Natural killer cell (primary cell): ENCODE results near the gene DSP. TPM values are rescaled to one million over a fixed set of nuclear protein-coding genes. Genes with fewer than 3 reads are reported as not detected.
A peak's percentile ranks its signal among the peaks of the same experiment; 100 is the strongest.

Experiments
- ATAC-seq, 3 donors: fragments of 150-1000 bp in 2 of 3; fragments of 200-7000 bp in 1 of 3; cut with Tn5 transposase; 1 replicate in 1 of 3; 2 replicates in 2 of 3; pipeline ENCODE4 v1.10.0; 2021; ENCODE audit warnings: mild to moderate bottlenecking in 2 of 3, moderate library complexity in 2 of 3
- DNase-seq, 2 donors: peaks; one replicate each; pipeline versions ENCODE4 v3.0.0 to v3.0.0-alpha.2; 2013 to 2021; ENCODE audit warnings: mixed read lengths in 1 of 2
- H3K27ac ChIP-seq: one replicate; pipeline ENCODE4 v1.5.1; 2013; ENCODE audit warnings: mild to moderate bottlenecking, low read length
- H3K27me3 ChIP-seq: one replicate; pipeline ENCODE4 v1.6.1; 2013; ENCODE audit warnings: low read length; ENCODE audit not compliant: control insufficient read depth, insufficient read depth
- H3K36me3 ChIP-seq: one replicate; pipeline ENCODE4 v1.6.1; 2013; ENCODE audit warnings: low read length; ENCODE audit not compliant: control insufficient read depth, insufficient read depth
- H3K4me1 ChIP-seq: one replicate; pipeline ENCODE4 v1.6.1; 2013; ENCODE audit warnings: low read length; ENCODE audit not compliant: control insufficient read depth, insufficient read depth
- H3K4me3 ChIP-seq: one replicate; pipeline ENCODE4 v1.5.1; 2013; ENCODE audit warnings: low read length
- H3K9me3 ChIP-seq: one replicate; pipeline ENCODE4 v1.6.1; 2013; ENCODE audit warnings: low read length; ENCODE audit not compliant: control insufficient read depth, insufficient read depth
- H3K27ac Mint-ChIP-seq, 2 donors: one replicate each; pipeline ENCODE4 v1.8.0; 2022; ENCODE audit warnings: mild to moderate bottlenecking in 2 of 2, mixed read lengths in 2 of 2, moderate library complexity in 1 of 2
- H3K27me3 Mint-ChIP-seq, 2 donors: one replicate each; pipeline ENCODE4 v1.8.0; 2022; ENCODE audit warnings: low read depth in 2 of 2, mixed read lengths in 2 of 2
- H3K36me3 Mint-ChIP-seq: one replicate; pipeline ENCODE4 v1.8.0; 2022; ENCODE audit warnings: mixed read lengths
- H3K4me1 Mint-ChIP-seq, 2 donors: one replicate each; pipeline ENCODE4 v1.8.0; 2022; ENCODE audit warnings: mixed read lengths in 2 of 2
- H3K4me3 Mint-ChIP-seq: one replicate; pipeline ENCODE4 v1.8.0; 2022; ENCODE audit warnings: mild to moderate bottlenecking, moderate library complexity, mixed read lengths
- H3K9me3 Mint-ChIP-seq, 2 donors: one replicate each; pipeline ENCODE4 v1.8.0; 2022; ENCODE audit warnings: mixed read lengths in 2 of 2
- WGBS: methylation state at CpG from one replicate; pipeline ENCODE4 v1.1.7; 2013; ENCODE audit warnings: missing lambda C conversion rate; ENCODE audit not compliant: insufficient coverage; 5-methylcytosine and 5-hydroxymethylcytosine counted together
- intact Hi-C: fragments of 100-400 bp; cut with micrococcal nuclease; formaldehyde crosslinking; loops from one replicate; pipeline ENCODE4 v1.14.2; 2022
- total RNA-seq, 4 donors: library from RNA; stranded (reverse); fragments of 120-200 nt in 1 of 4; gene quantifications; one replicate each; pipeline versions ENCODE4 v1.2.3 to v1.2.4, GENCODE V29; 2013 to 2022
- TF ChIP-seq, protein P1 (sequence below): fragments of 200-600 bp; IDR thresholded peaks from one replicate; pipeline ENCODE4 v1.8.0; 2022; ENCODE audit warnings: antibody characterized with exemption

DSP gene
- total RNA-seq, 3 donors from 2014 or later (not counting 1 experiment from before 2014, with no cell fraction given) = 0.05 to 0.26 TPM; not detected in 1

DNA sequence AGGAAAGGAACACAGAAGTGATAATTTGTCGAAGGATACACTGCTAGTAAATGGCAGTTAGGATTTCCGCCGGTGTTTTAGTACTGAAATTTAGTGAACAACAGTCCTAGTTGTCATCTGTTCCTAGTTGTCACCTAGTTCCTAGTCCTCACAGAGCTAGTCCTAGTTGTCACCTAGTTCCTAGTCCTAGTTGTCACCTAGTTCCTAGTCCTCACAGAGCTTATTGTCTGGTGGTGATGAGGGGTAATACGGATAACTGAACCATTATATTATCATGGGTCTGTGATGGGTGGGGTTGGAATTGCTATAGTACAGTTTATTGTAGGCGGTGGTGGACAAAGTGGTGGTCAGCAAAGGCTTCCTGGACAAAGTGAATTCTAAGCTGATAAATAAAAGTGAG is 50.3 kb downstream of the DSP start:
- Histone ChIP-seq H3K27me3 (no peaks in the 10 kb centered on the region), H3K4me1 (peaks cover 8% of the 10 kb centered on the region), H3K4me3 (no peak overlapping the region), H3K27ac (no peak overlapping the region), H3K36me3 (peaks cover 19% of the 10 kb centered on the region), H3K9me3 (no peaks in the 10 kb centered on the region)
- peaks cover 38 to 41% of the 10 kb centered on the region in 2 donors for H3K4me1 Mint-ChIP-seq
- TF ChIP-seq, protein P1, sequence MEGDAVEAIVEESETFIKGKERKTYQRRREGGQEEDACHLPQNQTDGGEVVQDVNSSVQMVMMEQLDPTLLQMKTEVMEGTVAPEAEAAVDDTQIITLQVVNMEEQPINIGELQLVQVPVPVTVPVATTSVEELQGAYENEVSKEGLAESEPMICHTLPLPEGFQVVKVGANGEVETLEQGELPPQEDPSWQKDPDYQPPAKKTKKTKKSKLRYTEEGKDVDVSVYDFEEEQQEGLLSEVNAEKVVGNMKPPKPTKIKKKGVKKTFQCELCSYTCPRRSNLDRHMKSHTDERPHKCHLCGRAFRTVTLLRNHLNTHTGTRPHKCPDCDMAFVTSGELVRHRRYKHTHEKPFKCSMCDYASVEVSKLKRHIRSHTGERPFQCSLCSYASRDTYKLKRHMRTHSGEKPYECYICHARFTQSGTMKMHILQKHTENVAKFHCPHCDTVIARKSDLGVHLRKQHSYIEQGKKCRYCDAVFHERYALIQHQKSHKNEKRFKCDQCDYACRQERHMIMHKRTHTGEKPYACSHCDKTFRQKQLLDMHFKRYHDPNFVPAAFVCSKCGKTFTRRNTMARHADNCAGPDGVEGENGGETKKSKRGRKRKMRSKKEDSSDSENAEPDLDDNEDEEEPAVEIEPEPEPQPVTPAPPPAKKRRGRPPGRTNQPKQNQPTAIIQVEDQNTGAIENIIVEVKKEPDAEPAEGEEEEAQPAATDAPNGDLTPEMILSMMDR = no peak
- WGBS = 99% methylated on average over 5 of the region's 5 CpGs
- DNase-seq = no peak
- H3K4me3 Mint-ChIP-seq = peak overlapping the region; percentile 55
- no peaks in the 10 kb centered on the region for H3K27me3 Mint-ChIP-seq
- no peaks in the 10 kb centered on the region for H3K36me3 Mint-ChIP-seq
- intact Hi-C loops = no loop called here
- H3K27ac Mint-ChIP-seq = peak overlapping the region in 1 of 2 donors; percentile 9
- no peaks in the 10 kb centered on the region for H3K9me3 Mint-ChIP-seq
- ATAC-seq = no peak

DNA sequence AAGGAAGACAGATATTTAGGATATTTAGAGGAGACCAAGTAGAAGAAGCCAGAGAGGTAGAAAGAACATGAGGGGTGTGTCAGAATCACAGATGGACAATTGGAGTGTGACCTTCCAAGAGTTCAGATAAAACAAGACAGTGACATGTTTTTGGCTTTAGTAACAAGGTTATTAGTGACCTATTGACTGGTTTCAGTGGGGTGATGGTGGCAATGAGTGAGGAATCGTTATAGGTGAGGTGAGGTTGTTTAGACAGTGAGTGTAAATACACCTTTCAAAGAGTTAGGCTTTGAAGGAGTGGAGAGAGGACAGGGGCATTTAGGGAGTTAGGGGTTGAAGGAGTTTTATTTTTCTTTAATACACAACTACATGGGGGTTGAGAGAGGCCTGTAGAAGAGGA is 51.8 kb downstream of the DSP start:
- TF ChIP-seq, protein P1 = no peak
- Histone ChIP-seq H3K4me1 (peaks cover 8% of the 10 kb centered on the region), H3K4me3 (no peak overlapping the region), H3K9me3 (no peaks in the 10 kb centered on the region), H3K27me3 (no peaks in the 10 kb centered on the region), H3K36me3 (peaks cover 21% of the 10 kb centered on the region), H3K27ac (no peak overlapping the region)
- intact Hi-C loops = no loop called here
- ATAC-seq (no peak), DNase-seq (no peak)
- Mint-ChIP-seq H3K27me3 (no peaks in the 10 kb centered on the region), H3K9me3 (no peaks in the 10 kb centered on the region), H3K4me3 (no peak overlapping the region), H3K27ac (peak overlapping the region; percentile 1 to 2), H3K4me1 (peaks cover 38 to 41% of the 10 kb centered on the region in 2 donors), H3K36me3 (no peaks in the 10 kb centered on the region)
- 95% methylated on average over 1 of the region's 1 CpG for WGBS

DNA sequence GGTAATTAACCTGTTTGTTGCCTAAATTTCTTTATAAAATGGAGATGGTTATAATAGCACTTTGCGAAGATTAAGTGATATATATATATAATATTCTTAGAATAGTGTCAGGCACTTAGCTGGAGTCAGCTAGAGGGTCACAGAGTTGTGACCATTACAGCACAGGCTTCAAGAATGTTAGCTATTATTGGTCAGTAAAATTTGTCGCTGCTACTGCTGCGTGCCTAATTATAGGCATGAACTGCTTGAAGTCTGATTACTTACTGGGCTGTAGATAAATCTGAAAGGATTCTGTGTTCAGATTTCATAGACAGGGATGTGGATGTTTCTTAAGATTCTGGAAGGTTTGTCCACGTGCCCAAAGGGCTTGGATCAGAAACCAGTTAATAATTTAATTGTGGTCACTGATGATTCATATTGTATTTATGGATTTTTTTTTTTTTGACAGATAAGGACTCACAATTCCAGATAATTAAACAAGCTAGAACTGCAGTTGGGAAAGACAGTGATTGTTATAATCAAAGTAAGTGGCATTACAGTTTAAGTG is 53.2 kb downstream of the DSP start:
- Mint-ChIP-seq H3K36me3 (no peaks in the 10 kb centered on the region), H3K27ac (no peak overlapping the region)

More for the DNA sequence above, 53.2 kb downstream of the DSP start:
- DNase-seq (no peak), ATAC-seq (no peak)
- no peaks in the 10 kb centered on the region for H3K9me3 ChIP-seq
- peaks cover 25% of the 10 kb centered on the region for H3K36me3 ChIP-seq
- Mint-ChIP-seq H3K27me3 (no peaks in the 10 kb centered on the region), H3K4me1 (peaks cover 32 to 35% of the 10 kb centered on the region in 2 donors), H3K9me3 (no peaks in the 10 kb centered on the region), H3K4me3 (no peak overlapping the region)
- TF ChIP-seq, protein P1 = no peak
- WGBS = 99% methylated on average over 3 of the region's 4 CpGs
- intact Hi-C loops = no loop called here
- no peak overlapping the region for H3K4me3 ChIP-seq
- no peak overlapping the region for H3K27ac ChIP-seq
- H3K4me1 ChIP-seq = peaks cover 8% of the 10 kb centered on the region
- H3K27me3 ChIP-seq = no peaks in the 10 kb centered on the region
